Activated naive CD8-positive, alpha-beta T cell treated with anti-CD3 and anti-CD28 coated beads, Interleukin-2, amount 50 U/mL, for 16 hours (primary cell): Measurements from ENCODE around the gene TTF2.

Experiments
- DNase-seq: peaks from one replicate; pipeline ENCODE4 v3.0.0-alpha.2; 2020; ENCODE audit warnings: low read depth, low spot score

TTF2 gene

GRCh38 chr1:117046781-117047180 is 13.3 kb upstream of the TTF2 start:
- DNase-seq: no peak

GRCh38 chr1:117047271-117047670 is 12.9 kb upstream of the TTF2 start:
- no peak for DNase-seq

DNA sequence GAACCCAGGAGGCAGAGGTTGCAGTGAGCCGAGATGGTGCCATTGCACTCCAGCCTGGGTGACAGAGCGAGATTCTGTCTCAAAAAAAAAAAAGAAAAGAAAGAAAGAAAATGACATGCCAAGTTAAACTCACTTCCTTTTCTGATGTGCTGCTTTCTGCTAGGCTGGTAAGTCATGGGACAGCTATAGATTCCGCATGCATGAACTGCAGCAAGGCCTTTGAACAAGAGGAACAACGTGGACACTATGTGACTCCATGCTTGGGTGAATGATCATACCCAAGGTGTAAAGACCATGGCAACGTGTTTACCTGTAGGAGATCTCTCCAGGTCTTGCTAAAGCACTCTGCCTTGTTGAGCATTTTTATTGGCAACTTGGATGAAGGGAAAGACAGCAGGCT is 10.3 kb upstream of the TTF2 start:
- no peak for DNase-seq

DNA sequence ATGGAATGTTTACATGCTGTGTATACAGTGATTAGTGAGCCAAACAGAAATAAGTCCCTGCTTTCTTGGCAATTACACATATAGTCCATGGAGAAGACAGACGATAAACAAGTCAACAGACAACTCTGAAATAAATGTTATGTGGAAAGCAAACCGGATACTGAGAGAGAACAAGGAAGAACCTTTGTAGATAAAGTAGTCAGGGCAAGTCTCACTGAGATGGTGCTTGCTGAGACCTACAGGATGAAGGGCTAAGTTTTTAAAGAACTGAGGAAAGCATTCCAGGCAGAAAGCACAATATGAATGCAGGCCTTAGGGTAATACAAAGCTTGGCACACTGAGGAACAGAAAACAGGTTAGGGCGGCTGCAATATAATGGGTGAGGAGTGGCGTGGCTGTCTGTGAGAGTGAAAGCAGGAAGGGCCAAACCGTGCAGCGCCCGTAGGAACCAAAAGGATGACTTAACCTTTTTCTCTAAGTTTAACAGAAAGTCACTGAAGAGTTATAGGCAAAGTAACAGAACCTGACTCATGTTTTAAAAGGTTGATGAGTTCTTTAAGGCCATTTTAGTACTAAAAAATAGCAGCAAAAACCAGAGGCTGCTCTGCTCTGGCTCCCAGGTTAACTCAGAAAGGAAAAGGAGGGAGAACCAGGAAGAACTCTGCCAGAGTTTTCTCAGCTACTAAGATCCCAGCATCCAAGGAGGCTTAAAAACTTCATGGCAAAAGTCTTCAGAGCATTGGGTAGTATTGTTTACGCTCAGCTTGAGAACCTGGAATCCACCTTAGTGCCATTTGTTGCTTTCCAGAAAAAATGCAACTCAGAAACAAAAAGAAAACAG is 8.7 kb upstream of the TTF2 start:
- no peak for DNase-seq

GRCh38 chr1:117054068-117054467 is 6.1 kb upstream of the TTF2 start:
- DNase-seq: no peak

- DNase-seq: no peak
Measured at GRCh38 chr1:117058810-117059209, 1.3 kb upstream of the TTF2 start.

DNA sequence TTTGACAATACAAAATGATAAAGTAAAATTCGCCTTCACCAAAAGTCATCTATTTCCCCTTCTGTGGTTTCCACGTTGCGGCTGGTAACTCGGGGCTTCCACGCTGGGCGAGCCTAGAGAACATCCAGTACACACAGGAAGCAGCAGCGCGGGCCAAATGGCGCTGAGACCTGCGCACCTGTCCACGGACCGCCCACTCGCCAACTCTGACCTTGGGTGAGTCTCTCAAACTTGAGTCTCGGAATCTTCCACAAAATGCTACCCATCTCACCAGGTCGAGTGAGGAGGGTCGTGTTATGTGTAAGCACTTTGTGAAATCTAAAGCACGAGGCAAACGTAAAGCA is 820 bp upstream of the TTF2 start:
- DNase-seq: peak; percentile 36

GRCh38 chr1:117060441-117061317 is 553 bp downstream of the TTF2 start:
- no peak for DNase-seq

DNA sequence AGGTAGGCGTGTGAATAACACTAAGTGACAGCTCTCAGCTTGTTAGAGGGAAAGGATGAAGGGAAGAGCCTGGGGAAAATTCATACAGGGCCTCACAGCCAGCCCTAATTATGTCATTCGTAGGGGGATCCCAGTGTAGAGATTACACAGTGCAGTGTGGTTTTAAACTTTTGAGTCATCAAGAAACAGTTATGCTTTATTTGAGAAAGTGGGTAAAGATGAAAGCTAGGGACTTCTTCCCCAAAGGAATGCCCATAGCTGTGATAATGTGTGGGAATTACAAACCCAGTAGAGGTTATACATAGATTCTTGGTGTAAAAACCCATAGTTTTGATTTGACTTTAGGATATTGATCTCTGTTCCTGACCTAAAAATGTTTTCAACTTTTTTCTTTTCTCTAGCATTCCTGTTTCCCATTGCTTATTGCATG is 1.9 kb downstream of the TTF2 start:
- DNase-seq: no peak

- no peak for DNase-seq
Measured at GRCh38 chr1:117066367-117066766, 6.2 kb downstream of the TTF2 start.

DNA sequence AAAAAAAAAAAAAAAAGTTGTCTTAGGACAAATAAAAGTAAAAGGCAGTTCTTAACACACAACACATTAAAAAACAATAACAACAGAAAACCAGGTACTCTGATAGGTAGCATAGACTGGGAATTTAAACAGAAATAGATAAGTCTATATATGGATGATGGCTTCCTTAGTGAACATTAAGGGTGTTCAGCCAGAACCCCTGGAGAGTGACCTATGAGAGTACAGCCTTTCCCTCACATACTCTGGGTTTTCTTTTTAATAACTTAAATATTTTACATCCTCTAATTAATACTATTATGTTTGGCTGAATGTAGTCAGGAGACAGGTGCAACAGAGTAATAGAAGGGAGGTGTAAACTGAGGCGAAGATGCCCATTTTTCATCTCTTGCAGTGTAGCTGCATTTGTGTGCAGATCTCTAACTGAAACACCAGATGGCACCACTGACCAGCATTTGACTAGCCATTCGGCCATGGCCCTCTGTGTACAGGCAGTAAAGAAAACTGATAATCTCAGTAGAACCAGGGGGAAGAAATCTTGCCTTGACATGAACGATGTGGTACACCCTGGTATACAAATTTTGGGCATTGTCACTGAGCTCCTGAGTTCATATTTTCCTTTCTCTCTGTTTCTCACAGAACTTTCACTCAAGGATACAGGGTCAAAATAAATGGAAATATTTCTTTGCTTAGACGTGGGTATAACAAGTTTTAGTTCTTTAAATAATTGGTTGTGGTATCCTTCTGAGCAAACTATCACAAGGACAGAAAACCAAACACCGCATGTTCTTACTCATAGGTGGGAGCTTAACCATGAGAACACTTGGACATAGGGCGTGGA is 7.6 kb downstream of the TTF2 start:
- DNase-seq: no peak

DNA sequence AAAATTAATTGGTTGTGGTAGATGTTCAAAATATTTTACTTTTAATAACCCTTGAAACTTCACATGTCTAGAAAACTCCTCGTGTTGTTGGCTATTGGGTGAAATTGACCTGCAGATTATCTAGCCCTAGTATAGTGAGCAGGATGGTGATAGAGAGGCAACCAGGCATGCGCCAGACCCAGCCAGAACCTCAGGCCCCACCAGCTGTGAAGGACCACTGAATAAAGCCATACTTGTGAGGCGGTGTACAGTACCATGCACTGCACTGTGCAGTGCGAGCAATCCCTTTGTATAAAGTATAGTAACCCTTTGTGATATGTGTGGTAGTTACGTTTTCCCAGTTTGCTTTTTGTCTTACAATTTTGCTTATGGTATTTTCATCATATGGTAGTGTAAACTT is 8.5 kb downstream of the TTF2 start:
- DNase-seq: no peak

DNA sequence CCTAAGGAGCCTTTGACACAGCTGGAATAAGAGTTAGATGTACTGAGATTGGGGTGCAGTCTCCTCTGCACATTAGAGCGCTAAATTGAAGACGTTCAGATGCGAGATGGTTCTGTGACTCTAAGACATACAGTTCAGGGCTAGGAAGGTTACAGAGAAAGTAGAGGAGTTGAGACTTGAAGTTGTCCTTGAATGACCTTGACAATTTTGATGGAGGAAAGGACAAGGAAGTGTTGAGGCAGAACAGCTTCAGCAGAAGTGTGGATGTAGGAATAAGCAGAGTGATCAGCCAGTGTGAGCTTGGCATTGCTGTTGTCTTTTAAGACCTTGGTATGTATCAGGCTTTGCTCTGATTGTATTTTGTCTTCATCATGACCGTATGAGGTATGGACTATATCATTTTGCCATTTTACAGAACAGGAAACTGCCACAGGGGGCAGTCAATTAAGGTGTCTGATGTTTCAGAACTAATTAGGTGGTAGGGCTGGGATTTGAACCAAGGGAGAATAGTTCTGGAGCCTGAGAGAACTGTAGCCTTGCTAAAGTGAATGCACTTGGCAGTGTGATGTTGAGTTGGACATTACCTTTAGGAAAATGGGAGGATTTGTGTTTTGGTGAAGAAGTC is 9.2 kb downstream of the TTF2 start:
- no peak for DNase-seq

DNA sequence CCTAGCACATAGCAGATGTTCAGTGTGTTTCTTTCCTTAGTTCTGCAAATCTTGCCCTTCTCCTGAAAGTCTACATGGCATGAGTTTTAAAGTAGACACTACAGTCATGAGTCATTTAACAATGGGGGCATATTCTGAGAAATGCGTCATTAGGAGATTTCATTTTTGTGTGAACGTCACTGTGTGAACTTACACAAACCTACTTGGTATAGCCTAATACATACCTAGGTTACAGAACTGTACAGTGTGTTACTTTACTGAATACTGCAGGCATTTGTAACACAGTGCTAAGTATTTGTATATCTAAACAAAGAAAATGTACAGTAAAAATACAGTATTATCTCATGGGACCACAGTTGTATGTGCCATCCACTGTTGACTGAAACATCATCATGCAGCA is 10.0 kb downstream of the TTF2 start:
- DNase-seq: no peak

- DNase-seq: no peak
Measured at GRCh38 chr1:117076648-117077047, 16.5 kb downstream of the TTF2 start.

DNA sequence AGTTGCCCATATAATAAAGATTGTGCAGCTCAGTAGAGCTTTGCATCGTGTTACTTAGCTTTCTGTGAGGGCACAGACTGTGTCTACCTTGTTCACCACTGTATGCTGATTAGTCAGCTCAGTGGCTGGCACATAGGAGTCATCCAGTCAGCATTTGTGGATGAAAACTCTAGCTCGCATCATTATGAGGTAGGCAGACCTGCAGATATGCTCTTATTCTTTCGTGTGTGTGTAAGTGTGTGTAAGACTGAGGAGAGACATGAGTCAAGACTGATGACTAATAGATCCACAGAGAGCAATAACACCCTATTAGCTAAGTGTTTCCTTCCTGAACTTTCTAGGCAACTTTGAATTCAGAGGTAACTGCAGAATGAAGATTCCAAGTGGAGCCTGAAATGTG is 17.1 kb downstream of the TTF2 start:
- no peak for DNase-seq

DNA sequence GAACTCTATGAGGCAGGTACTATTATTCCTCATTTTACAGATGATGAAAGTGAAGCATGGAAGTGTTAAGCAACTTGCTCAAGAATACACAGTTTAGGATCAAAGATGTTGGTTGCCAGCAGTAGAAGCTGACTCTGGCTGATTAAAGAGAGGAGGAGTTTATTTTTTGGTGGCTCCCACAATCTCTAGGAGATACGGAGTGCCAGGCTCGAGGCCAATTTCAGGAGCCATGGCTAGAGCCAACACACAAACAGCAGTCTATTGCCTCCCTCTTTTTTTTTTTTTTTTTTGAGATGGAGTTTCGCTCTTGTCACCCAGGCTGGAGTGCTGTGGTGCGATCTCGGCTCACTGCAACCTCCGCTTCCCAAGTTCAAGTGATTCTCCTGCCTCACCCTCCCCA is 19.6 kb downstream of the TTF2 start:
- DNase-seq: no peak

- DNase-seq: no peak
Measured at GRCh38 chr1:117084231-117084630, 24.1 kb downstream of the TTF2 start.

- no peak for DNase-seq
Measured at GRCh38 chr1:117087686-117088085, 27.6 kb downstream of the TTF2 start.

DNA sequence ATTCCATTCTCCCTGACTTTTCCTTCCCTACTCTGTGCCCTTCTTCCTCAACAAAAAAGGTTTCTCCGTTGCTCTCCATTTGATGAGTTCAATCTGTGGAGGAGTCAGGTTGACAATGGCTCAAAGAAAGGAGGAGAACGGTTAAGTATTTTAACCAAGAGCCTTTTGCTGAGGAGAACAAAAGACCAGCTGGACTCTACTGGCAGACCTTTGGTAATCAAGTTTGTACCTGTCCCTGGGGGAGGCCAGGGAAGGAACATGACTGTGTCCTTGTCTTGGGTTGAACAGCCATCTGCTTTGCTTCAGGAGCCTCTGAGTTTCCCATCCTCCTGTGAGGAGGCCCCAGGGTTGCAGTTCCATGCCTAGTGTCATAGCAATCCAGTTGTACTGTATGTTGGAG is 29.9 kb downstream of the TTF2 start:
- DNase-seq: no peak

DNA sequence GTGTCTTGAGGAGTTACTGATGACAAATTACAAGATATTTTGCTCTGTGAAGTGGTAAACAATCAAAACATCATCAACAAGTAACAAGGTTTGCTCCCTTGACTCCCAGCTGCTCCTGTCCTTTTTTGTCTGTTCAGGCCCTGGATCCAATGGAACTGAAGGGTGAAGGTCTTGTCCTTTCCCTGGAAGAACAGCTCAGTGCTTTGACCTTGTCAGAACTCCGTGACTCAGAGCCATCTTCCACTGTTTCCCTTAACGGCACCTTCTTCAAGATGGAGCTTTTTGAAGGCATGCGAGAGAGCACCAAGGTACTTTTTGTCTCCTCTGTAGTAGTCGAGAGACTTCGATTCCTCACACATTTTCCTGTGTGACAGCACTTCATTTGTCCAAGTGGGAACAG is 32.5 kb downstream of the TTF2 start:
- no peak for DNase-seq

DNA sequence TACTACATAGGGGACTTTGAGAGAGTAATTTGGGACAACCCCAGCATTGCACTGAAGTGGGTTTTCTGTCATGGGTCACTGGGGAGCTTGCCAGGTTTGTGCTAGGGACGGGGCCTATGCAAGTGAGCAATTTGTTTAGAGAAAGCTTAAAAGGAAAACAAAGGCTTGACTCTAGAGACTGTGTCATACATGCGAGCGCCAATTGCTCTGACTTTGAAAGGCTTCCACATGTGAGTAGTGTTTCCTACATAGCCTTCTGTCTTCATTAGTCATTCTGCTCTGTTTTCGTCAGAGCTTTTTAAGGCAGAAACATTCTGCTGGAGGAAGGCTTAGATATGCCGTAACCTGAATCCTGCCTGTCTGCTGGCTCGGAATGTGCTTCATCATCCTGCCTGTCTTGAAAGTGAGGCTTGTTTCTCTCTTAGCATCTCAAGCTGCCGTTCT is 33.0 kb downstream of the TTF2 start:
- DNase-seq: no peak
